HUES48 (cell line): ENCODE measurements around the gene MRPL24.

Experiments
- H3K27ac ChIP-seq: one replicate; pipeline ENCODE4 v1.7.0; 2013; ENCODE audit warnings: low read depth, low read length, inconsistent platforms
- H3K27me3 ChIP-seq: 2 replicates; pipeline ENCODE4 v1.6.1; 2013; ENCODE audit warnings: mild to moderate bottlenecking, low read length; ENCODE audit not compliant: control insufficient read depth, insufficient read depth
- H3K36me3 ChIP-seq: 2 replicates; pipeline ENCODE4 v1.6.1; 2013; ENCODE audit warnings: low read length; ENCODE audit not compliant: control insufficient read depth, insufficient read depth
- H3K4me1 ChIP-seq: 2 replicates; pipeline ENCODE4 v1.6.1; 2013; ENCODE audit warnings: mild to moderate bottlenecking, low read length; ENCODE audit not compliant: control insufficient read depth, insufficient read depth
- H3K4me3 ChIP-seq: 2 replicates; pipeline ENCODE4 v1.5.1; 2013; ENCODE audit warnings: mild to moderate bottlenecking, low read depth, low read length
- H3K9ac ChIP-seq: 2 replicates; pipeline ENCODE4 v1.6.1; 2013; ENCODE audit warnings: mild to moderate bottlenecking, low read depth, low read length, moderate library complexity
- H3K9me3 ChIP-seq: 2 replicates; pipeline ENCODE4 v1.6.1; 2013; ENCODE audit warnings: low read length; ENCODE audit not compliant: control insufficient read depth, insufficient read depth

The MRPL24 gene

DNA sequence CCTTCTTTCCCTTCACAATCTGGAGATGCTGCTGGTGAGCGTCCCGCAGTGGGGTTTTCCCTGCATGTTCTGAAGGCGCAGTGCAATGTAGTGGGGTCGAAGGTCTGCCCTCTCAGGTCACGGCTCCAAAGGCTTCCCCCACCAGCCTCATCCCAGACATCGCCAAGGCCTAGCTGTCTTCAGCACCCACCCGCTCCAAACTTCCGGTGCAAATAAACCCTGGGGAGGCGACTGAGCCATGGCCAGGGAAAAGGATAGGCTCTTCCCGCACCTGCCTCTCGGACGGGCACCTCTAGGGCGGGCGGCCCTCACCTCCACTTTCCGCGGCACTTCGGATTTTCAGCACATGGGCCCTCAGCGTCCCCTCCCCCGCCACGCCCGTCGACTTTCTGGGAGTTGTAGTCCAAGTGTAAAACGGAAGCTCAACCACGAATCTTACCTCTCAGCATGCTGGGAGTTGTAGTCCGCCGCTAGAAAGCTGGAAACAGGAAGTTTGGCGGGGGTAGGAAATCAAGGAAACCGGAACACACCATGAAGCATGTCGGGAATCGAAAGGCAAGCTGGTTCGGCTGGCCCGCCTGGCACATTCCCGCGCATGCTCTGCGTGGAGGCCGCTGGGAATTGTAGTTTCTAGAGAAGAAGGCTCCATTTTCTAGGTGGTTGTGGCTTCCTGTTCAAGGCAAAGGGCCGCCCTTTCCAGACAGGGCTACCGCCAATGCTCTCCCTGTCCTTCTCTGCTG is at the start of gene MRPL24:
Gene MRPL24, minus strand, starts transcription at position 348 of the 740 bp plus-strand sequence. CDS start 2,384 bp downstream, outside the sequence.
- H3K4me3 ChIP-seq = peak within 1 kb of the TSS; percentile 73
- H3K9ac ChIP-seq = peak within 1 kb of the TSS; percentile 82
- peaks cover 15% of the 10 kb centered on the region for H3K4me1 ChIP-seq
- H3K27ac ChIP-seq = peak within 1 kb of the TSS; percentile 88
- H3K9me3 ChIP-seq = no peaks in the 10 kb centered on the region
- H3K27me3 ChIP-seq = no peaks in the 10 kb centered on the region
- peaks cover 50% of the 10 kb centered on the region for H3K36me3 ChIP-seq

DNA sequence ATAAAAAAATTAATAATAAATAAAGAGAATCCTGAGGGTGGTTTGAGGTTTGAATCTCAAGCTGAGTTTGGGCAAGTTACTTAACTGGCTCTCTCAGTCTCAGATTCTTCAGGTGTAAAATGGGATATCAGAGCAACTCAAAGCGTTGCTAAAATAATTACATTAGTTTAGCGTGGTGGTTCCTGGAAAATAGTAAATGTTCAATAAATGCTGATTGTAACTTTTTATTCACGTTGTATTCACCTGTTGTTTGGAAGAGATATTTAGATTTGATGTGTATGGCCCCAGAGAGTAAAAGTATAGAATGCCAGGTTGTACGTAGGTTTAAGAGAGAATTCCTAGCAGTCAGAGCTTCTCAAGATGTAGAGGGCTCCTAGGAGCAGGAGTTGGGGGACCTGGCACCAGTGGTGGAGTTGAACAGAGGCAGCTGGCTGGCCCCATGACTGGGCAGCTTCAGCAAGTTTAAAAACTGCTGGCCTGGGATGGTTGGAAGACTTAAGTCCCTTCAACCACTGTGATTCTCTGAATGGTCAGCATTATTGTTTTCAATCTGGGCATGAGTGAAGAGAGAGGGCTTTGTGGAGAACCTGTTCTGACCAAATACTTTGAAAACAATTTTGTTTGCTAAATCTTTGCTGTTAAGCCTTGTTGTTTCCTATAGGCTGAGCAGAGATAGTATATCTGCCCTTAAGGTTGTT is 48.9 kb upstream of the MRPL24 start:
- H3K36me3 ChIP-seq = peaks cover 82% of the 10 kb centered on the region
- no peak overlapping the region for H3K27ac ChIP-seq
- no peaks in the 10 kb centered on the region for H3K27me3 ChIP-seq
- H3K9ac ChIP-seq = no peak overlapping the region
- no peak overlapping the region for H3K4me3 ChIP-seq
- no peaks in the 10 kb centered on the region for H3K4me1 ChIP-seq
- no peaks in the 10 kb centered on the region for H3K9me3 ChIP-seq

DNA sequence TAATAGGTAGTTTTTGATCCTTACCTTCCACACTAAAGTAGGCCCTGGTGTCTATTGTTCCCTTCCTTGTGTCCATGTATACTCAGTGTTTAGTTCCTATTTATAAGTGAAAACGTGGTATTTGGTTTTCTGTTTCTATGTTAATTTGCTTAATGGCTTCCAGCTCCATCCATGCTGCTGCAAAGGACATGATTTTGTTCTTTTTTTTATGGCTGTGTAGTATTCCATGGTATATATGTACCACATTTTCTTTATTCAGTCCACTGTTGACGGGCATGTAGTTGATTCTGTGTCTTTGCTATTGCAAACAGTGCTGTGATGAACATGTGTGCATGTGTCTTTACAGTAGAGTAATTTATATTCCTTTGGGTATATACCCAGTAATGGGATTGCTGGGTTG is 47.2 kb upstream of the MRPL24 start:
- Histone ChIP-seq H3K27me3 (no peaks in the 10 kb centered on the region), H3K27ac (no peak overlapping the region), H3K9me3 (no peaks in the 10 kb centered on the region), H3K36me3 (peaks cover 74% of the 10 kb centered on the region), H3K4me1 (no peaks in the 10 kb centered on the region), H3K4me3 (no peak overlapping the region), H3K9ac (no peak overlapping the region)

DNA sequence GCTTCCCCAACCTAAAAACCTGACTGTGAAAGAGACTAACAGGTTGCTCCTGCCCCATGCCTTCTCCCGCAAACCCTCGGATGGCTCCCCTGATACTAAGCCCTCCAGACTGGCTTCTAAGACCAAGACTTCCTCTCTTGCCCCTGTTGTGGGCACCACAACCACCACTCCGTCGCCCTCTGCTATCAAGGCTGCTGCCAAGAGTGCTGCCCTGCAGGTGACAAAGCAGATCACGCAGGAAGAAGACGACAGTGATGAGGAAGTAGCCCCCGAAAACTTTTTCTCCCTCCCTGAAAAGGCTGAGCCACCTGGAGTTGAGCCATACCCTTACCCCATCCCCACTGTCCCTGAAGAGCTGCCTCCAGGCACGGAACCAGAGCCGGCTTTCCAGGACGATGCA is 45.8 kb upstream of the MRPL24 start:
- H3K27ac ChIP-seq = no peak overlapping the region
- peaks cover 74% of the 10 kb centered on the region for H3K36me3 ChIP-seq
- no peaks in the 10 kb centered on the region for H3K9me3 ChIP-seq

DNA sequence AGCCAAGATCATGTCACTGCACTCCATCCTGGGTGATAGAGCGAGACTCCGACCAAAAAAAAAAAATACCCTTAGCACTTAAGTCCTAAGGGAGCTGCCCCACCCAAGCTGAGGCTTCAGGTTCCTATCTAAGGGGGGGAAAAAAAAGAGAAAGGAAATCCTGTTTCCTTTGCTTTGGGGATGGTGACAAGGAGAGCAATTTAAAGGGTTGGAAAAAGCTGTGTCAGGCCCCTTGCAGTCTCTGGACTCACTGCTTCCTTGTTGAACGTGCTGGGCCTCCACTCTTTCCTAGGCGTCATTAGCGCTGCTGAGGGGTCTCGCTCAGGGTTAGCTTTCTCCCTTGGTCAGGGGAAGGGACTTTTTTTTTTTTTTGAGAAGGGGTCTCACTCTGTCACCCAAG is 44.6 kb upstream of the MRPL24 start:
- Histone ChIP-seq H3K27ac (no peak overlapping the region), H3K4me1 (no peaks in the 10 kb centered on the region), H3K36me3 (peaks cover 65% of the 10 kb centered on the region)

More for the DNA sequence above, 45.8 kb upstream of the MRPL24 start:
- Histone ChIP-seq H3K9ac (no peak overlapping the region), H3K4me1 (no peaks in the 10 kb centered on the region), H3K4me3 (no peak overlapping the region), H3K27me3 (no peaks in the 10 kb centered on the region)

DNA sequence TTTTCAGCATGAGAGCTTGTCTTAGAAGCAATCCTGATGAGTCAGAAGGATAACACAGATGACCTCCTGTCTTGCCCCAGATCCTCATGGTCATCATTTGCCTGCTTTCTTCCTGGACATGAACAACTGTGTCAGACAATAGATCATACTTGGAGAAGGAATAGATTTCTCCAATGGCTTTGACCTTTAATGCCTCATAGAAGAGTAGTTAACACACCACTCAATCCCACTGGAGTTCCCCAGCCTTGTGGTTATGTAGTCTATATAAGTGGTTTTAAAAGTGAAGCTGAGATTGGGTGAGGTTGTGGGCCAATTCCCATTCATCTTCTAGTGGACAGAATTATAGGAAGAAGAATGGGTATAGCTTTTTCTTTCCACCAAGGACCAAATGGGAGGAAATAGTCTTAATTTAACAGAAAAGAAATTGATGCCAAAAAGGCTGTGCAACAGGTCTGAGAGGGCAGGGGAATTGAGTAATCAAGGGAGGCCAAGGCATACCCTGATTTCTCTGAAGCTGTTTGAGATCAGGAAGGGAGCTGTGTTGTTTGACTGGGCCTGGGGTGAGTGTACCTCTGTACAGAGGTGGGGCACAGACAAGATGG is 40.8 kb upstream of the MRPL24 start:
- Histone ChIP-seq H3K4me3 (no peak overlapping the region), H3K9me3 (no peaks in the 10 kb centered on the region), H3K27me3 (no peaks in the 10 kb centered on the region), H3K27ac (no peak overlapping the region), H3K36me3 (peaks cover 42% of the 10 kb centered on the region), H3K9ac (no peak overlapping the region), H3K4me1 (no peaks in the 10 kb centered on the region)

More for the DNA sequence above, 44.6 kb upstream of the MRPL24 start:
- no peaks in the 10 kb centered on the region for H3K27me3 ChIP-seq
- no peak overlapping the region for H3K4me3 ChIP-seq
- H3K9me3 ChIP-seq = no peaks in the 10 kb centered on the region
- no peak overlapping the region for H3K9ac ChIP-seq

DNA sequence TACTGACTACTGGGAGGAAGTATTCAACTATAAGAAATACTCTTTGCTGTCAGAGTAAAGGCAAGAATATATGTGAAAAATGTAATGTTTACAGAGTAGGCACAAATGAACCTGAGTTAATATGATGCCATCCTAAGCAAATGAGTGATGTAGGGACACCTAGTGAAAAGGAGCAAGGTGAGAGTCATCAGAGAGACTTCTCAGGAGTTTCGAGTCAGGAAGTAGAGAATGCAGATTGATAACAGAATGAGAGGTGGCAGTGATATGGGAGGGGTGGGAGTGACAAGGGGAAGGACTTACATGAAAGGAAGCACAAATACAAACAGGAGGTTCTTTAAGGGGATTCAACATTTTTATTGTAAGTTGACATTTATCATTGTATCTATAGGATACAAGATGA is 36.7 kb upstream of the MRPL24 start:
- Histone ChIP-seq H3K9me3 (no peaks in the 10 kb centered on the region), H3K9ac (no peak overlapping the region), H3K4me3 (no peak overlapping the region), H3K27ac (no peak overlapping the region), H3K4me1 (no peaks in the 10 kb centered on the region), H3K36me3 (peaks cover 29% of the 10 kb centered on the region), H3K27me3 (no peaks in the 10 kb centered on the region)

DNA sequence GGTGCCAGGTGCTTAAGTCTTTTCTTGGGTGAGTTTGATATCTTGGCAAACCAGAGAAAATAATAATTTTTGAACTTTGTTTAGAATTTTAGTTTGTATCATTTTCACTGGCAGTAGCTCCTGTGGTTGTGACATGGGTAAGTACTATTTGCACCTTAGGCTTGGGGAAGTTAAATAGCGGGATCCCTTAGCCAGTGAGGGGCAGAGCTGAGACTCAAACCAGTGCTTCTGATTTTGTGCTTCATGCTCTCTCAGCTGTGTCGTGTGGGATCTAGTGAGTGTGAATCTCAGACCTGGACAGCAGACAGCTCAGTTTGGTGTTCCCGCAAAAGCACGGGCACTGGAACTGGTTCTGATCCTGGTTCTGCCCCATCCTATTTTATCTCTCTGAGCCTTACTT is 36.1 kb upstream of the MRPL24 start:
- no peak overlapping the region for H3K9ac ChIP-seq
- no peak overlapping the region for H3K27ac ChIP-seq
- H3K27me3 ChIP-seq = no peaks in the 10 kb centered on the region
- H3K36me3 ChIP-seq = peaks cover 25% of the 10 kb centered on the region
- H3K9me3 ChIP-seq = no peaks in the 10 kb centered on the region
- no peak overlapping the region for H3K4me3 ChIP-seq
- H3K4me1 ChIP-seq = no peaks in the 10 kb centered on the region

DNA sequence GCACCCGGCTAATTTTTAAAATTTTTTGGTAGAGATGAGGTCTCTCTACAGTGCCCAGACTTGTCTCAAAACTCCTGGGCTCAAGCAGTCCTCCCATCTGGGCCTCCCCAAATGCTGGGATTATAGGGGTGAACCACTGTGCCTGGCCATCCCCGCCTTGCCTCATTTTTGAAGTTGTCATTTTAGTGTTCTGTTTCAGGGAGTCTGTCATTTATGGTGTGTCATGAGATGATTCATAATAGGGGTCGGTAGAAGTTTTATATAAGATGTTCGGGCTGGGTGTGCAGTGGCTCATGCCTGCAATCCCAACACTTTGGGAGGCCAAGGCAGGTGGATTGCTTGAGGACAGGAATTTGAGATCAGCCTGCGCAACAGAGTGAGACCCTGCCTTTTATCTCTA is 34.9 kb upstream of the MRPL24 start:
- Histone ChIP-seq H3K4me3 (no peak overlapping the region), H3K9me3 (no peaks in the 10 kb centered on the region), H3K27me3 (no peaks in the 10 kb centered on the region), H3K27ac (no peak overlapping the region), H3K9ac (no peak overlapping the region), H3K36me3 (peaks cover 28% of the 10 kb centered on the region), H3K4me1 (no peaks in the 10 kb centered on the region)

DNA sequence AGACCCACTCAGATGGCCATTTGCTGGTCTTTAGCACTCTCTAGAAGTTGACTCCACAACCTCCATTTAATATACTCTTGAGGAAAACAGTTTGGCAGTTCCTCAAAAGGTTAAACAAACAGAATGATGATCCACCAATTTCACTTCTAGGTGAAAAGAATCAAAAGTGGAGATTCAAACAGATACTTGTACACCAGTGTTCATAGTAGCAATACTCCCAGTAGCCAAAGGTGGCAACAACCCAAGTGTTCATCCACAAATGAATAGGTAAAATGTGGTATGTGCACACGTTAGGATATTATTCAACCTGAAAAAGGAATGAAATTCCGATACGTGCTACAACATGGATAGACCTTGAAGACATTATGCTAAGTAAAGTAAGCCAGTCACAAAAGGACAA is 32.7 kb upstream of the MRPL24 start:
- Histone ChIP-seq H3K9me3 (no peaks in the 10 kb centered on the region), H3K4me1 (peaks cover 7% of the 10 kb centered on the region), H3K27ac (no peak overlapping the region), H3K4me3 (no peak overlapping the region), H3K27me3 (no peaks in the 10 kb centered on the region), H3K36me3 (peaks cover 38% of the 10 kb centered on the region), H3K9ac (no peak overlapping the region)
